ENCODE measurements around the gene EVC.

Gene EVC

GRCh38 chr4:5700459-5700858 lies 10.5 kb upstream of the EVC start:
- Histone ChIP-seq H3K9ac (ENCODE audit: insufficient read length, low read depth) (no peak overlapping the region), H3K9me3 (ENCODE audit: insufficient read depth, low read length) (peaks cover 14% of the 10 kb centered on the region; the same call in 1 of the 2 replicates), H3K36me3 (ENCODE audit: insufficient read depth, insufficient read length, low read length) (peaks cover 59% of the 10 kb centered on the region), H3K4me1 (ENCODE audit: insufficient read depth, insufficient read length) (no peaks in the 10 kb centered on the region), H3K27me3 (ENCODE audit: insufficient read depth, insufficient read length) (no peaks in the 10 kb centered on the region), H3K4me3 (ENCODE audit: insufficient read length, low read depth) (no peak overlapping the region)
- TF ChIP-seq YY1 (IDR thresholded peaks at IDR 0.05; ENCODE audit: insufficient read depth, insufficient read length), result no peak
- no peak for TF ChIP-seq SUZ12 (IDR thresholded peaks at IDR 0.05; ENCODE audit: extremely low read depth, insufficient read depth, insufficient read length)
- no peak for TF ChIP-seq ZNF274 (IDR thresholded peaks at IDR 0.05; ENCODE audit: low read depth, low read length)
- DNase-seq (ENCODE audit: low read depth, low spot score), result no peak

- no peak for DNase-seq (ENCODE audit: low read depth, low spot score)
- no peak overlapping the region for H3K9ac ChIP-seq (ENCODE audit: insufficient read length, low read depth)
- peaks cover 62% of the 10 kb centered on the region for H3K36me3 ChIP-seq (ENCODE audit: insufficient read depth, insufficient read length, low read length)
- H3K27me3 ChIP-seq (ENCODE audit: insufficient read depth, insufficient read length), result peaks cover 4% of the 10 kb centered on the region
- H3K4me3 ChIP-seq (ENCODE audit: insufficient read length, low read depth), result no peak overlapping the region
- no peak for TF ChIP-seq YY1 (IDR thresholded peaks at IDR 0.05; ENCODE audit: insufficient read depth, insufficient read length)
- TF ChIP-seq SUZ12 (IDR thresholded peaks at IDR 0.05; ENCODE audit: extremely low read depth, insufficient read depth, insufficient read length), result no peak
- TF ChIP-seq ZNF274 (IDR thresholded peaks at IDR 0.05; ENCODE audit: low read depth, low read length), result no peak
- H3K9me3 ChIP-seq (ENCODE audit: insufficient read depth, low read length), result peaks cover 14% of the 10 kb centered on the region; the same call in 1 of the 2 replicates
- H3K4me1 ChIP-seq (ENCODE audit: insufficient read depth, insufficient read length), result peaks cover 4% of the 10 kb centered on the region
Observed at GRCh38 chr4:5701971-5702370, 9.0 kb upstream of the EVC start.

GRCh38 chr4:5703831-5704230 lies 7.2 kb upstream of the EVC start:
- peaks cover 14% of the 10 kb centered on the region; the same call in 1 of the 2 replicates for H3K9me3 ChIP-seq (ENCODE audit: insufficient read depth, low read length)
- TF ChIP-seq YY1 (IDR thresholded peaks at IDR 0.05; ENCODE audit: insufficient read depth, insufficient read length) (no peak), SUZ12 (IDR thresholded peaks at IDR 0.05; ENCODE audit: extremely low read depth, insufficient read depth, insufficient read length) (no peak), ZNF274 (IDR thresholded peaks at IDR 0.05; ENCODE audit: low read depth, low read length) (no peak)
- H3K4me1 ChIP-seq (ENCODE audit: insufficient read depth, insufficient read length), result peaks cover 11% of the 10 kb centered on the region
- DNase-seq (ENCODE audit: low read depth, low spot score), result no peak
- peaks cover 48% of the 10 kb centered on the region for H3K36me3 ChIP-seq (ENCODE audit: insufficient read depth, insufficient read length, low read length)
- no peak overlapping the region for H3K4me3 ChIP-seq (ENCODE audit: insufficient read length, low read depth)
- H3K27me3 ChIP-seq (ENCODE audit: insufficient read depth, insufficient read length), result peaks cover 13% of the 10 kb centered on the region
- no peak overlapping the region for H3K9ac ChIP-seq (ENCODE audit: insufficient read length, low read depth)

GRCh38 chr4:5704276-5704675 lies 6.7 kb upstream of the EVC start:
- no peak for DNase-seq (ENCODE audit: low read depth, low spot score)
- Histone ChIP-seq H3K9ac (ENCODE audit: insufficient read length, low read depth) (no peak overlapping the region), H3K27me3 (ENCODE audit: insufficient read depth, insufficient read length) (peaks cover 18% of the 10 kb centered on the region), H3K36me3 (ENCODE audit: insufficient read depth, insufficient read length, low read length) (peaks cover 46% of the 10 kb centered on the region), H3K4me1 (ENCODE audit: insufficient read depth, insufficient read length) (peaks cover 11% of the 10 kb centered on the region), H3K9me3 (ENCODE audit: insufficient read depth, low read length) (peaks cover 14% of the 10 kb centered on the region; the same call in 1 of the 2 replicates), H3K4me3 (ENCODE audit: insufficient read length, low read depth) (no peak overlapping the region)
- no peak for TF ChIP-seq ZNF274 (IDR thresholded peaks at IDR 0.05; ENCODE audit: low read depth, low read length)
- TF ChIP-seq YY1 (IDR thresholded peaks at IDR 0.05; ENCODE audit: insufficient read depth, insufficient read length), result no peak
- TF ChIP-seq SUZ12 (IDR thresholded peaks at IDR 0.05; ENCODE audit: extremely low read depth, insufficient read depth, insufficient read length), result no peak

GRCh38 chr4:5705647-5706320 lies 5.2 kb upstream of the EVC start:
- H3K4me3 ChIP-seq (ENCODE audit: insufficient read length, low read depth), result no peak overlapping the region
- peaks cover 17% of the 10 kb centered on the region for H3K4me1 ChIP-seq (ENCODE audit: insufficient read depth, insufficient read length)
- H3K9ac ChIP-seq (ENCODE audit: insufficient read length, low read depth), result no peak overlapping the region
- peaks cover 14% of the 10 kb centered on the region; the same call in 1 of the 2 replicates for H3K9me3 ChIP-seq (ENCODE audit: insufficient read depth, low read length)
- peaks cover 40% of the 10 kb centered on the region for H3K36me3 ChIP-seq (ENCODE audit: insufficient read depth, insufficient read length, low read length)
- TF ChIP-seq ZNF274 (IDR thresholded peaks at IDR 0.05; ENCODE audit: low read depth, low read length), result no peak
- TF ChIP-seq YY1 (IDR thresholded peaks at IDR 0.05; ENCODE audit: insufficient read depth, insufficient read length), result no peak
- no peak for TF ChIP-seq SUZ12 (IDR thresholded peaks at IDR 0.05; ENCODE audit: extremely low read depth, insufficient read depth, insufficient read length)
- peaks cover 29% of the 10 kb centered on the region for H3K27me3 ChIP-seq (ENCODE audit: insufficient read depth, insufficient read length)
- no peak for DNase-seq (ENCODE audit: low read depth, low spot score)

GRCh38 chr4:5706486-5707290 lies 4.3 kb upstream of the EVC start:
- no peak for DNase-seq (ENCODE audit: low read depth, low spot score)
- Histone ChIP-seq H3K9me3 (ENCODE audit: insufficient read depth, low read length) (peaks cover 14% of the 10 kb centered on the region; the same call in 1 of the 2 replicates), H3K9ac (ENCODE audit: insufficient read length, low read depth) (no peak overlapping the region), H3K4me3 (ENCODE audit: insufficient read length, low read depth) (no peak overlapping the region), H3K4me1 (ENCODE audit: insufficient read depth, insufficient read length) (peaks cover 19% of the 10 kb centered on the region), H3K27me3 (ENCODE audit: insufficient read depth, insufficient read length) (peaks cover 29% of the 10 kb centered on the region), H3K36me3 (ENCODE audit: insufficient read depth, insufficient read length, low read length) (peaks cover 34% of the 10 kb centered on the region)
- TF ChIP-seq ZNF274 (IDR thresholded peaks at IDR 0.05; ENCODE audit: low read depth, low read length) (no peak), SUZ12 (IDR thresholded peaks at IDR 0.05; ENCODE audit: extremely low read depth, insufficient read depth, insufficient read length) (no peak), YY1 (IDR thresholded peaks at IDR 0.05; ENCODE audit: insufficient read depth, insufficient read length) (no peak)

- H3K27me3 ChIP-seq (ENCODE audit: insufficient read depth, insufficient read length), result peaks cover 33% of the 10 kb centered on the region
- peaks cover 25% of the 10 kb centered on the region for H3K4me1 ChIP-seq (ENCODE audit: insufficient read depth, insufficient read length)
- H3K36me3 ChIP-seq (ENCODE audit: insufficient read depth, insufficient read length, low read length), result peaks cover 28% of the 10 kb centered on the region
- DNase-seq (ENCODE audit: low read depth, low spot score), result no peak
- H3K4me3 ChIP-seq (ENCODE audit: insufficient read length, low read depth), result peak overlapping the region; percentile 72
- H3K9me3 ChIP-seq (ENCODE audit: insufficient read depth, low read length), result peaks cover 14% of the 10 kb centered on the region; the same call in 1 of the 2 replicates
- TF ChIP-seq YY1 (IDR thresholded peaks at IDR 0.05; ENCODE audit: insufficient read depth, insufficient read length) (no peak), SUZ12 (IDR thresholded peaks at IDR 0.05; ENCODE audit: extremely low read depth, insufficient read depth, insufficient read length) (no peak), ZNF274 (IDR thresholded peaks at IDR 0.05; ENCODE audit: low read depth, low read length) (no peak)
- peak overlapping the region; percentile 87 for H3K9ac ChIP-seq (ENCODE audit: insufficient read length, low read depth)
Observed at GRCh38 chr4:5707366-5707765, 3.6 kb upstream of the EVC start.

Data from NT2/D1 (cell line).